ENCODE measurements around the gene KLF15.
A peak's percentile ranks its signal among the peaks of the same experiment; 100 is the strongest.

Gene KLF15

GRCh38 chr3:126305427-126305826 is 51.8 kb downstream of the KLF15 start:
- TF ChIP-seq CTCF (IDR thresholded peaks at IDR 0.05; ENCODE audit: insufficient read depth, low read depth, low read length, missing control alignments): no peak
- DNase-seq (ENCODE audit: low read depth): peak; percentile 17
- H3K4me3 ChIP-seq (ENCODE audit: low read length): no peak overlapping the region

GRCh38 chr3:126304704-126305103 is 52.5 kb downstream of the KLF15 start:
- H3K4me3 ChIP-seq (ENCODE audit: low read length): no peak overlapping the region
- DNase-seq (ENCODE audit: low read depth): peak; percentile 92
- TF ChIP-seq CTCF (IDR thresholded peaks at IDR 0.05; ENCODE audit: insufficient read depth, low read depth, low read length, missing control alignments): no peak

- H3K4me3 ChIP-seq (ENCODE audit: low read length): no peak overlapping the region
- DNase-seq (ENCODE audit: low read depth): peak; percentile 77
- TF ChIP-seq CTCF (IDR thresholded peaks at IDR 0.05; ENCODE audit: insufficient read depth, low read depth, low read length, missing control alignments): no peak
These were observed 52.9 kb downstream of the KLF15 start for GRCh38 chr3:126304291-126304690.

GRCh38 chr3:126303272-126303671 is 53.9 kb downstream of the KLF15 start:
- H3K4me3 ChIP-seq (ENCODE audit: low read length): no peak overlapping the region
- no peak for DNase-seq (ENCODE audit: low read depth)
- TF ChIP-seq CTCF (IDR thresholded peaks at IDR 0.05; ENCODE audit: insufficient read depth, low read depth, low read length, missing control alignments): no peak

GRCh38 chr3:126300761-126301481 is 56.3 kb downstream of the KLF15 start:
- no peak overlapping the region for H3K4me3 ChIP-seq (ENCODE audit: low read length)
- no peak for TF ChIP-seq CTCF (IDR thresholded peaks at IDR 0.05; ENCODE audit: insufficient read depth, low read depth, low read length, missing control alignments)
- no peak for DNase-seq (ENCODE audit: low read depth)

GRCh38 chr3:126300001-126300760 is 57.0 kb downstream of the KLF15 start:
- no peak for DNase-seq (ENCODE audit: low read depth)
- no peak overlapping the region for H3K4me3 ChIP-seq (ENCODE audit: low read length)
- TF ChIP-seq CTCF (IDR thresholded peaks at IDR 0.05; ENCODE audit: insufficient read depth, low read depth, low read length, missing control alignments): no peak

Measured in epithelial cell of esophagus (primary cell).